Measurements from ENCODE around the gene SH3PXD2A.

The SH3PXD2A gene

DNA sequence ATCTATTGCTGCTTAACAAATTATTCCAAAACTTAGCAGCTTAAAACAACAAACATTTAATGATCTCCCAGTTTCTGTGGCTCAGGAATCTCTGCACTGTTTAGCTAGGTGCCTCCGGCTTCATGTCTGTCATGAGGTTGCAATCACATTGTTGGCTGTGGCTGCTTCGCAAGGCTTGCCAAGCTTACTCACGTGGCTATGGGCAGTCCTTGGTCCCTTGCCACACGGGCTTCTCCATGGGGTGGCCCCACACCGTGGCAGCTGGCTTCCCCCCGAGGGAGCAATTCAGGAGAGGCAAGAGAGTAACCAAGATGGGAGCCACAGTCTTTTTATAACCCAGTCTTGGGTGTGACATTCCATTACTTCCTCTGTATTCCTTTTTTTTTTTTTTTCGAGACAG is 294.5 kb downstream of the SH3PXD2A start:
- H3K36me3 ChIP-seq (ENCODE audit: insufficient read depth): no peaks in the 10 kb centered on the region
- no peak overlapping the region for H3K27ac ChIP-seq
- no peaks in the 10 kb centered on the region for H3K4me1 ChIP-seq (ENCODE audit: low read depth, poor library complexity, severe bottlenecking)
- TF ChIP-seq, protein P1, sequence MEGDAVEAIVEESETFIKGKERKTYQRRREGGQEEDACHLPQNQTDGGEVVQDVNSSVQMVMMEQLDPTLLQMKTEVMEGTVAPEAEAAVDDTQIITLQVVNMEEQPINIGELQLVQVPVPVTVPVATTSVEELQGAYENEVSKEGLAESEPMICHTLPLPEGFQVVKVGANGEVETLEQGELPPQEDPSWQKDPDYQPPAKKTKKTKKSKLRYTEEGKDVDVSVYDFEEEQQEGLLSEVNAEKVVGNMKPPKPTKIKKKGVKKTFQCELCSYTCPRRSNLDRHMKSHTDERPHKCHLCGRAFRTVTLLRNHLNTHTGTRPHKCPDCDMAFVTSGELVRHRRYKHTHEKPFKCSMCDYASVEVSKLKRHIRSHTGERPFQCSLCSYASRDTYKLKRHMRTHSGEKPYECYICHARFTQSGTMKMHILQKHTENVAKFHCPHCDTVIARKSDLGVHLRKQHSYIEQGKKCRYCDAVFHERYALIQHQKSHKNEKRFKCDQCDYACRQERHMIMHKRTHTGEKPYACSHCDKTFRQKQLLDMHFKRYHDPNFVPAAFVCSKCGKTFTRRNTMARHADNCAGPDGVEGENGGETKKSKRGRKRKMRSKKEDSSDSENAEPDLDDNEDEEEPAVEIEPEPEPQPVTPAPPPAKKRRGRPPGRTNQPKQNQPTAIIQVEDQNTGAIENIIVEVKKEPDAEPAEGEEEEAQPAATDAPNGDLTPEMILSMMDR (conservative IDR thresholded peaks at IDR 0.05; ENCODE audit: low read depth, low read length): no peak
- no peak overlapping the region for H3K4me3 ChIP-seq (IDR thresholded peaks at IDR 0.05; ENCODE audit: insufficient read depth, low read depth, low read length)
- H2AFZ ChIP-seq (ENCODE audit: low read depth): no peak overlapping the region
- no peak overlapping the region for H3K9ac ChIP-seq
- no peaks in the 10 kb centered on the region for H4K20me1 ChIP-seq (ENCODE audit: insufficient read depth)
- H3K4me2 ChIP-seq: no peak overlapping the region
- no peaks in the 10 kb centered on the region; the same call in 1 of the 2 replicates for H3K27me3 ChIP-seq (ENCODE audit: insufficient read depth, low read depth)
- H3K79me2 ChIP-seq (ENCODE audit: insufficient read depth, low read depth): no peaks in the 10 kb centered on the region

DNA sequence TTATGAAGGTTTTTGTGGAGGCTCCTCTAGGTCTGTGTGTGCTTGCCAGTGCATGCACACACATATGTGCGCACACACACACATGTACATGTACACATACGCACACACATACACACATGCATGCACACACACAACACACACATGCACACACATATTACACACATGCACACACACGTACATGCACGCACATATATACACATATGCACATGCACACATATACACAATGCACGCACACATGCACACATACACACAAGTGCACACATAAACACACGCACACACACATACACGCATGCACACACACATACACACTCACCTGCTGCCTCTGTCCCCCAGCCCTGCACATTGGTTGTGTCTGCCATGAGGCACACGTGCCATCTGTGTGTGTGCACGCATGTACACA is 295.6 kb downstream of the SH3PXD2A start:
- Histone ChIP-seq H3K4me3 (IDR thresholded peaks at IDR 0.05; ENCODE audit: insufficient read depth, low read depth, low read length) (no peak overlapping the region), H3K27me3 (ENCODE audit: insufficient read depth, low read depth) (peaks cover under 1% of the 10 kb centered on the region; the same call in 1 of the 2 replicates)
- TF ChIP-seq, protein P1 (conservative IDR thresholded peaks at IDR 0.05; ENCODE audit: low read depth, low read length): no peak

DNA sequence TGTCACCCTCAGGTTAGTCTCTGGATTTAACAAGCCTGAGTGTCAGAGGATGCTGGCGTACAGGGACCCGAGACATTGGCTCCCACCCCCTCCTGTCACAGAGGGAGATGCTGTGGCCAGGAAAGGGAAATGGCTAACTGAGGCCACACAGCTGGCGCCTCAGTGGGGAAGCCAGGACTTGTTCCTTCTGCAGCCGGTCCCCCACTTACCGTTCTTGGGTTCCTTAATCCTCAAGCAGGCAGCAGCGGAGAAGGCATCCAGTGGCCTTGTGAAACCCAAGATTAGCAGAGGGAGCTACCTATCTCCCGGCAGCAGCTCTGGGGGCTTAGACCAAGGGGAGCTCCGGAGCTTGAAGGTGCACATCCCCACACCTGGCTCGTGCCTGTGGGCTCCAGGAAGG is 296.5 kb downstream of the SH3PXD2A start:
- H4K20me1 ChIP-seq (ENCODE audit: insufficient read depth): no peaks in the 10 kb centered on the region
- H3K9ac ChIP-seq: no peak overlapping the region
- H3K79me2 ChIP-seq (ENCODE audit: insufficient read depth, low read depth): no peaks in the 10 kb centered on the region
- H3K36me3 ChIP-seq (ENCODE audit: insufficient read depth): no peaks in the 10 kb centered on the region
- no peaks in the 10 kb centered on the region for H3K4me1 ChIP-seq (ENCODE audit: low read depth, poor library complexity, severe bottlenecking)
- H3K27ac ChIP-seq: no peak overlapping the region
- TF ChIP-seq, protein P1 (conservative IDR thresholded peaks at IDR 0.05; ENCODE audit: low read depth, low read length): no peak
- H3K27me3 ChIP-seq (ENCODE audit: insufficient read depth, low read depth): peaks cover 3% of the 10 kb centered on the region; the same call in 1 of the 2 replicates
- H2AFZ ChIP-seq (ENCODE audit: low read depth): no peak overlapping the region
- no peak overlapping the region for H3K4me2 ChIP-seq
- no peak overlapping the region for H3K4me3 ChIP-seq (IDR thresholded peaks at IDR 0.05; ENCODE audit: insufficient read depth, low read depth, low read length)

More for the DNA sequence above, 295.6 kb downstream of the SH3PXD2A start:
- H2AFZ ChIP-seq (ENCODE audit: low read depth): no peak overlapping the region
- H3K79me2 ChIP-seq (ENCODE audit: insufficient read depth, low read depth): no peaks in the 10 kb centered on the region
- H3K27ac ChIP-seq: no peak overlapping the region
- no peak overlapping the region for H3K4me2 ChIP-seq
- no peaks in the 10 kb centered on the region for H4K20me1 ChIP-seq (ENCODE audit: insufficient read depth)
- no peaks in the 10 kb centered on the region for H3K4me1 ChIP-seq (ENCODE audit: low read depth, poor library complexity, severe bottlenecking)
- H3K9ac ChIP-seq: no peak overlapping the region
- no peaks in the 10 kb centered on the region for H3K36me3 ChIP-seq (ENCODE audit: insufficient read depth)

GRCh38 chr10:103557455-103557854 is 297.9 kb downstream of the SH3PXD2A start:
- Histone ChIP-seq H3K27me3 (ENCODE audit: insufficient read depth, low read depth) (peaks cover 3% of the 10 kb centered on the region; the same call in 1 of the 2 replicates), H3K36me3 (ENCODE audit: insufficient read depth) (no peaks in the 10 kb centered on the region), H3K4me1 (ENCODE audit: low read depth, poor library complexity, severe bottlenecking) (no peaks in the 10 kb centered on the region), H4K20me1 (ENCODE audit: insufficient read depth) (no peaks in the 10 kb centered on the region), H3K27ac (no peak overlapping the region), H3K79me2 (ENCODE audit: insufficient read depth, low read depth) (no peaks in the 10 kb centered on the region), H3K9ac (no peak overlapping the region), H3K4me3 (IDR thresholded peaks at IDR 0.05; ENCODE audit: insufficient read depth, low read depth, low read length) (no peak overlapping the region), H3K4me2 (no peak overlapping the region), H2AFZ (ENCODE audit: low read depth) (no peak overlapping the region)
- TF ChIP-seq, protein P1 (conservative IDR thresholded peaks at IDR 0.05; ENCODE audit: low read depth, low read length): no peak

All from KMS-11 (cell line).